HG03159 (cell line): ENCODE measurements around the gene GLA.

Experiments
- ATAC-seq: cut with Tn5 transposase; IDR thresholded peaks from one replicate; pipeline ENCODE4 v1.9.1; 2021; ENCODE audit warnings: mild to moderate bottlenecking, moderate library complexity; ENCODE audit not compliant: unreplicated experiment

The GLA gene

DNA sequence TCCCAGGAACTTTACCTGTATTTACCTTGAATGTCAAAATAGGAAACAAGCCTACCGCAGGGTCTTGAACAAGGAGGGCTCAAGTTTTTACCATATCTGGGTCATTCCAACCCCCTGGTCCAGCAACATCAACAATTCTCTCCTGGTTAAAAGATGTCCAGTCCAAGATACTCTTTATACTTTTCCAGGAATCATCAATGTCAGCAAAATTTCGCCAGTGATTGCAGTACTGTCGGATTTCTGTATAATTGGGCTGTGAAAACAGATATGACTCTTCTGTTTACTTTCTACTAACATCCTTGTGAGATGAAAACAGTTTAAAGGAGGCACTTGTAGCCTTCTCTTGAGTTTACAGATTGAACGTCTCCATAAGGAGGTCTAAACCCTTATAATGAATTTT lies 9.0 kb downstream of the GLA start:
- no peak for ATAC-seq

GRCh38 chrX:101397779-101398178 lies 9.9 kb downstream of the GLA start:
- ATAC-seq = no peak

- no peak for ATAC-seq
Observed at GRCh38 chrX:101395789-101396188, 11.9 kb downstream of the GLA start.

GRCh38 chrX:101394372-101394771 lies 13.4 kb downstream of the GLA start:
- no peak for ATAC-seq

DNA sequence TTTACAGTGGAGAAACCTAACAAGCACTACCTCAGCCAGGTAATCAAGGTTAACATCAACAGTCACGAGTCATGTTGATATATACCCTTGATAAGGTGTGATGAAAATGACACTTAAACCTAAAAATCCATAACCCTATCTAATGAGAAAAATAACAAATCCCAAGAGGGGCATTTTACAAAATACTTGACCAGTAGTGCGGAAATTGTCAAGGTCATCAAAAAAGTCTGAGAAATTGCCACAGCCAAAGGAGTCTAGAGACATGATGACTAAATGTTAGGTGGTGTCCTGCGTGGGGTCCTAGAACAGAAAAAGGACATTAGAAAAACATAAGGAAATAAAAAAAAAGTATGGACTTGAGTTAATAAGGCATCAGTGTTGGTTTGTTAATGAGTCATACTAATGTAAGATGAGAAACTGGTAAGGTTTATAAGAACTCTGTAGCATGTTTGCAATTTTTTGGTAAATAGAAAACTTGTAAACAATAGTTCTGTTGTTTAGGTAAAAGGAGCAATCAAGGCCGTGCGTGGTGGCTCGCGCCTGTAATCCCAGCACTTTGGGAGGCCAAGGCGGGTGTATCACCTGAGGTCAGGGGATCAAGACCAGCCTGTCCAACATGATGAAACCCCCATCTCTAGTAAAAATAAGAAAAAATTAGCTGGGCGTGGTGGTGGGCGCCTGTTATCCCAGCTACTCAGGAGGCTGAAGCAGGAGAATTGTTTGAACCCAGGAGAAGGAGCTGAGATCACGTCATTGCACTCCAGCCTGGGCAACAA lies 14.0 kb downstream of the GLA start:
- ATAC-seq = no peak

DNA sequence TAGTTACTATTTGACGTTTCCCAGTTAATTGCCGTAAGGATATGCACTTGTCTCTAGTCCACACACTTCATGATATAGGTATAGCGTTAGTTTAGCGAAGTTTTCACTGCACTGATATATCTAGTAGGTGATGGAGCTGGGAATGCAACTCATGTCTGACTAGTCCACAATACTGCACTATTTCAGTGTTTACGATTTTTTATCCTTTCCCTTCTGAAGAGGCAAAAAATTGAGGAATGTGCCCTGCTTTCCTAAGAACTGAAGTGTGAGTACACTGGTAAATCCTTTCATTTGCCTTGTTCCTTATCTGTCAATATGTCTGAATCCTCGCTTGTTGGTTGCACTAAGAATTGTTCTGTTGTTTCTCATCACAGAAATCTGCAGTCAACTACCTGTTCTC lies 15.9 kb downstream of the GLA start:
- no peak for ATAC-seq

DNA sequence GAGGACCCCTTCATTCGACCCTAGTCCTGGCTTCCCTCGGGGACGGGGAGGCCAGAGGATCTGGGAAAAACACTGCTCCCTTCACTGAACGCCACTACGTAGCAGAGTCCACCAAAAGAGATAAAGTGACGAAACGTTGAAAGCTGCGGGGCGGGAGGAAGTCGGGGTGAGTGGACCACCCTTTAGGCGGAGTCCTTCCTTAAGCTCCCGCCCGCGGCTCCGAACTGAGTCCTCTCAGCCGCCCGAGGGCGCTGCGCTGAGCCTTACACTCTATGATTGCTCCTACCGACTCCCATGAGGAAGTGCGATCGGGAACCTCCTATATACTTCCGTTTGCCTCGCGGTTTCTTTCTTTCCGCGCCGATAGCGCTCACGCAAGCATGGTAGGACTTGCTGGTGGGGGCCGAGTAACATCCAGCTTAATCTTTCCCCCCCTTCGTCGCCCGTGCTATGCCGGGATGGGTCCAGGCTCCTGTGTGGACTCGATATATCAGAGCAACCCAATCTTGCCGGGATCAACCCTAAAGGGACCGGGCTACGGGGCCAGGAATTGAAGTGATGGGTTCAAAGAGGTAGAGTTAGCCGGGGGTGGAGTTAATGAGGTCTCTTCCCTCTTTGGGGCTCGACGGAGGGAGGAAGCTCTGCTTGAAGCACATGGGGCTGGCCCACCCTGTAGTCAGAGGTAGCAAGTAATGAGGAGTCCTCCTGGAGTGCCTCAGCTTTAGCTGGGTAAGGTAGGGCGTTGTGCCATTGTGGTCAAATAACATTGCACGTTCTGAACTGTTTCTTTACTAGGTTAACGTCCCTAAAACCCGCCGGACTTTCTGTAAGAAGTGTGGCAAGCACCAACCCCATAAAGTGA lies 16.8 kb downstream of the GLA start, which contains the start of gene RPL36A:
TSS of gene RPL36A (plus strand) at position 348 of the 862 bp plus-strand sequence. CDS start at position 381, 33 bp downstream.
- peak; percentile 68 for ATAC-seq

- ATAC-seq = no peak
Observed at GRCh38 chrX:101388604-101389003, 19.1 kb downstream of the GLA start.

- ATAC-seq = no peak
Observed at GRCh38 chrX:101386542-101386885, 21.2 kb downstream of the GLA start.

- ATAC-seq = peak; percentile 71
Observed at GRCh38 chrX:101385795-101386541, 21.8 kb downstream of the GLA start, which contains the start of gene BTK. BTK (minus strand) TSS chrX:101386191; CDS start chrX:101375284, 10,907 bp downstream.

GRCh38 chrX:101385026-101385684 lies 22.6 kb downstream of the GLA start:
- no peak for ATAC-seq

GRCh38 chrX:101383679-101384205 lies 24.0 kb downstream of the GLA start:
- peak; percentile 71 for ATAC-seq

DNA sequence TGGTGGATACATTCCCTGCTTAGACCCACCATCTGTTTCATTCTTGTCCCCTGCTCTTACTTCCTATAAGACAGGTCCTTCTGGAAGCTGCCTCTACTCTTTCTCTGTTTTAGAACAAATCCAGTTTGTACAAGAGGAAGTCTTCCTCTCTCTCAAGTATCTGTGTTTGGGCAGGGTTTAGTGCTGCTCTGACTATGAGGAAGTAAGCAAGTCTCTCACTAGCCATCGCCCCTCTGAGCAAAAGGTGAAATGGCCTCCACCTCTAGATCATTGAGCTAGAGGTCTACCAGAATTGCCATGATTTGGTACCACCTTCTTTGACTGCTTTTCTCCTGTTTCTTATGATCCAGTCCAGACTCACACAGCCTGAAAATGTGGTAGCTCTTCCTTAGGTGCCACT lies 30.2 kb downstream of the GLA start:
- ATAC-seq = no peak

GRCh38 chrX:101370888-101371504 lies 36.7 kb downstream of the GLA start:
- ATAC-seq = peak; percentile 74

DNA sequence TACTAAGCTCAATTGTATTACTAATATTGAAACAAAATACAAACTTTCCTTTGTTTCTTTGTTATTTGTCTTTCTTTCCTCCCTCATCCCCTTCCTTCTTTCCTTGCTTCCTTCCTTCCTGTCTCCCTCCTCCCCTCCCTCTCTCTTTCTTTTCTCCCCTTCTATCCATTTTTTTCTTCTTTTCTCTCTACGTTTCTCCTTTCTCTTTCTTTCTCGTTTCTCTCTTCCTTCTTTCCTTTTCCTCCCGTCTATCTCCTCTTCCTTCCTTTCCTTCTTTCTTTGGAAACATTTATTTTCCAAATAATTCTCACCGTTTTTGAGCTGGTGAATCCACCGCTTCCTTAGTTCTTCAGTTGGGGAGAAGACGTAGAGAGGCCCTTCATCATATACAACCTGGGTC lies 38.0 kb downstream of the GLA start:
- no peak for ATAC-seq

GRCh38 chrX:101368800-101369199 lies 38.9 kb downstream of the GLA start:
- no peak for ATAC-seq

GRCh38 chrX:101365301-101365795 lies 42.4 kb downstream of the GLA start:
- no peak for ATAC-seq

GRCh38 chrX:101362757-101363156 lies 45.0 kb downstream of the GLA start:
- ATAC-seq = no peak

DNA sequence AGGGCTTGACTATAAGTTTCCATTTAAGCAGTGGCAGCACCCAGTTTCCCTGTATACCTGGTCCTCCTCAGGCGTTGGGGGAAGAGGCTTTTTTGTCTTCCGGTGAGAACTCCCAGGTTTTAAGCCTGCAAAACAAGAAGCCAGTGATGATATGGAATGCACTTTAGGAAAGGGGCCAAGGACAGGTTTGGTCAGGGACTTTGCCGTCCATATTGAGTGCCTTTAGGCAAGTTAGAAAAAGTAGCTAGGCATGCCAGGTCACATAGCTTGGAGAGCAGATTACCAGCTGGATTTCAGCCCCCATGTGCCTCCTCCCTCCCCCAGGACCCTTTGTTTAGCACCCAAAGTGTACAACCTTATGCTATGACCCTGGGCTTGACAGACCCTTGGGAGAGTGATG lies 45.6 kb downstream of the GLA start:
- no peak for ATAC-seq

- no peak for ATAC-seq
Observed at GRCh38 chrX:101360390-101360789, 47.3 kb downstream of the GLA start.
